SU-DHL-6 (cell line): ENCODE measurements around the gene PLIN5.

Experiments
- CTCF ChIP-seq: fragments of 200-600 bp; sonication (generic); IDR thresholded peaks from one replicate; pipeline ENCODE4 v1.5.1; 2017; ENCODE audit warnings: antibody characterized with exemption, mild to moderate bottlenecking, low read length, moderate library complexity; ENCODE audit not compliant: insufficient read depth, poor library complexity, severe bottlenecking
- EZH2phosphoT487 ChIP-seq: fragments of 200-600 bp; sonication (generic), shearing (Covaris generic); conservative IDR thresholded peaks from 2 replicates; pipeline ENCODE4 v1.6.1; 2018; ENCODE audit warnings: mild to moderate bottlenecking, antibody characterized with exemption, low read length, moderate library complexity, mixed read lengths

- TF ChIP-seq CTCF, result no peak
- no peak for TF ChIP-seq EZH2phosphoT487
These were observed 26.3 kb downstream of the PLIN5 start for GRCh38 chr19:4508698-4509097.
